HCT116 (cell line): ENCODE results near the gene PLEKHA5. TPM values are rescaled to one million over a fixed set of nuclear protein-coding genes. Genes with fewer than 3 reads are reported as not detected.

Experiments
- ATAC-seq: fragments of 200-7000 bp; cut with Tn5 transposase; 2 replicates; pipeline ENCODE4 v1.9.1; 2020; ENCODE audit warnings: mild to moderate bottlenecking, moderate library complexity
- BruUV-seq: library from RNA; stranded (reverse); fragments of 400-500 nt; replicated peaks from 2 replicates; lab custom pipeline; 2021; lab: Mats Ljungman, UMichigan
- CTCF ChIA-PET: fragments of 300-600 bp; sonication (Branson Sonifier 250); formaldehyde crosslinking; loops from one replicate; lab custom pipeline; 2021; ENCODE audit warnings: antibody characterized with exemption; lab: Charles Lee
- POLR2A ChIA-PET: fragments of 300-600, 350-600 bp; sonication (Branson Sonifier 250); formaldehyde crosslinking; loops from one replicate; lab custom pipeline; 2021; ENCODE audit warnings: antibody characterized with exemption; lab: Charles Lee
- RAD21 ChIA-PET, 2 experiments: fragments of 300-600 bp; sonication (Branson Sonifier 250); formaldehyde crosslinking; loops; one replicate each; lab custom pipeline; 2023; ENCODE audit warnings: low total read pairs in 2 of 2; ENCODE audit not compliant: uncharacterized antibody in 2 of 2, unreplicated experiment in 2 of 2, low non-redundant PET in 1 of 2; lab: Charles Lee
- DNase-seq: peaks from one replicate; pipeline ENCODE4 v3.0.0-alpha.2; 2010; ENCODE audit warnings: low read depth, low spot score
- H2AFZ ChIP-seq: fragments of 200-600 bp; shearing (Covaris generic), sonication (generic); 2 replicates; pipeline ENCODE4 v1.6.1; 2017; ENCODE audit warnings: low read depth, mixed run types, mixed read lengths, antibody characterized with exemption, low read length; ENCODE audit not compliant: poor library complexity, severe bottlenecking
- H3K27ac ChIP-seq: 2 replicates; pipeline ENCODE4 v1.5.1; 2012; ENCODE audit warnings: low read depth, low read length
- H3K27me3 ChIP-seq: fragments of 200-600 bp; sonication (generic); 2 replicates; pipeline ENCODE4 v1.6.1; 2016; ENCODE audit warnings: mixed run types, low read length, mixed read lengths; ENCODE audit not compliant: insufficient read depth
- H3K36me3 ChIP-seq, 2 experiments: fragments of 200-500 bp in 1 of 2; fragments of 200-600 bp in 1 of 2; sonication (Bioruptor generic) in 1 of 2; sonication (generic) in 1 of 2; 2 replicates each; pipeline versions ENCODE4 v1.5.1 to v1.6.1; 2014 to 2016; ENCODE audit warnings: low read length in 2 of 2, inconsistent platforms in 1 of 2, mixed read lengths in 1 of 2, mixed run types in 1 of 2; ENCODE audit not compliant: insufficient read depth in 2 of 2, control insufficient read depth in 1 of 2
- H3K4me1 ChIP-seq, 2 experiments: fragments of 200-600 bp in 1 of 2; sonication (generic) in 1 of 2; 2 replicates each; pipeline versions ENCODE4 v1.5.1 to v1.6.1; 2012 to 2017; ENCODE audit warnings: low read length in 2 of 2, inconsistent platforms in 1 of 2, mild to moderate bottlenecking in 1 of 2, mixed read lengths in 1 of 2, mixed run types in 1 of 2, moderate library complexity in 1 of 2; ENCODE audit not compliant: insufficient read depth in 2 of 2, control insufficient read depth in 1 of 2
- H3K4me2 ChIP-seq: fragments of 200-600 bp; sonication (generic); 2 replicates; pipeline ENCODE4 v1.6.1; 2017; ENCODE audit warnings: mixed run types, low read length, mixed read lengths
- H3K4me3 ChIP-seq, 2 experiments: fragments of 200-600 bp in 1 of 2; sonication (generic) in 1 of 2; replicated peaks in 1 of 2; 2 replicates each; pipeline ENCODE4 v1.5.1; 2011 to 2016; ENCODE audit warnings: low read length in 2 of 2, control low read depth in 1 of 2, low read depth in 1 of 2, mild to moderate bottlenecking in 1 of 2, mixed read lengths in 1 of 2, mixed run types in 1 of 2
- H3K79me2 ChIP-seq: fragments of 200-600 bp; sonication (generic); 2 replicates; pipeline ENCODE4 v1.6.1; 2017; ENCODE audit warnings: mild to moderate bottlenecking, mixed run types, low read length, moderate library complexity, mixed read lengths; ENCODE audit not compliant: insufficient read depth
- H3K9ac ChIP-seq: fragments of 200-600 bp; sonication (generic); 2 replicates; pipeline ENCODE4 v1.6.1; 2016; ENCODE audit warnings: low read length, mixed read lengths
- H3K9me2 ChIP-seq: fragments of 200-600 bp; sonication (generic), shearing (Covaris generic); 2 replicates; pipeline ENCODE4 v1.6.1; 2017; ENCODE audit warnings: mixed run types, mild to moderate bottlenecking, moderate library complexity; ENCODE audit not compliant: insufficient read depth
- H3K9me3 ChIP-seq, 2 experiments: fragments of 200-500 bp in 1 of 2; fragments of 200-600 bp in 1 of 2; sonication (Bioruptor generic) in 1 of 2; sonication (generic) in 1 of 2; 2 replicates each; pipeline ENCODE4 v1.6.1; 2014 to 2017; ENCODE audit warnings: low read length in 2 of 2, mixed read lengths in 2 of 2, inconsistent platforms in 1 of 2, low read depth in 1 of 2, mild to moderate bottlenecking in 1 of 2, mixed run types in 1 of 2, moderate library complexity in 1 of 2; ENCODE audit not compliant: control insufficient read depth in 1 of 2, insufficient read depth in 1 of 2
- H4K20me1 ChIP-seq: fragments of 200-600 bp; sonication (generic), shearing (Covaris generic); 2 replicates; pipeline ENCODE4 v1.6.1; 2017; ENCODE audit warnings: mixed run types, mild to moderate bottlenecking, moderate library complexity; ENCODE audit not compliant: insufficient read depth
- CEBPB ChIP-seq: IDR thresholded peaks from 2 replicates; pipeline ENCODE4 v1.6.1; 2012; ENCODE audit warnings: low read depth
- FOSL1 ChIP-seq: IDR thresholded peaks from 2 replicates; pipeline ENCODE4 v1.6.1; 2012; ENCODE audit warnings: low read depth
- JUND ChIP-seq: IDR thresholded peaks from 2 replicates; pipeline ENCODE4 v1.6.1; 2012
- POLR2A ChIP-seq: IDR thresholded peaks from 2 replicates; pipeline ENCODE4 v1.7.0; 2011; ENCODE audit warnings: borderline replicate concordance; ENCODE audit not compliant: insufficient read depth, insufficient read length; ENCODE audit errors: extremely low read depth
- POLR2AphosphoS5 ChIP-seq: IDR thresholded peaks from 2 replicates; pipeline ENCODE4 v1.6.1; 2011; ENCODE audit warnings: mild to moderate bottlenecking, low read depth, low read length, moderate library complexity
- RAD21 ChIP-seq: IDR thresholded peaks from 2 replicates; pipeline ENCODE4 v1.6.1; 2012; ENCODE audit warnings: low read depth, mild to moderate bottlenecking
- REST ChIP-seq: IDR thresholded peaks from 2 replicates; pipeline ENCODE4 v1.6.1; 2012; ENCODE audit warnings: low read depth
- ZBTB33 ChIP-seq: IDR thresholded peaks from 2 replicates; pipeline ENCODE4 v1.6.1; 2011; ENCODE audit warnings: mild to moderate bottlenecking, low read length, moderate library complexity; ENCODE audit not compliant: insufficient replicate concordance; ENCODE audit errors: extremely low read depth
- intact Hi-C: fragments of 100-400 bp; cut with micrococcal nuclease; formaldehyde crosslinking; loops from 2 replicates; pipeline ENCODE4 v1.10.0; 2022
- total RNA-seq: library from RNA; stranded (reverse); gene quantifications from one replicate; pipeline ENCODE4 v1.2.1, GENCODE V29; 2021; ENCODE audit not compliant: unreplicated experiment

The PLEKHA5 gene
- total RNA-seq, 1 experiment from 2014 or later: 18.9 TPM

- intact Hi-C loops: no loop called here
- H3K4me2 ChIP-seq: no peak overlapping the region
- peaks cover 0 to 5% of the 10 kb centered on the region in 2 experiments; a peak in 1 of 4 replicates for H3K36me3 ChIP-seq
- no peak overlapping the region for H3K27ac ChIP-seq
- ATAC-seq (no peak), DNase-seq (no peak)
- no peak overlapping the region for H3K9ac ChIP-seq
- H4K20me1 ChIP-seq: no peaks in the 10 kb centered on the region
- TF ChIP-seq POLR2AphosphoS5 (no peak), RAD21 (no peak), ZBTB33 (no peak), FOSL1 (no peak), POLR2A (no peak), REST (no peak), CEBPB (no peak), JUND (no peak)
- POLR2A ChIA-PET: no interaction called here
- RAD21 ChIA-PET: no interaction called here
- H3K9me3 ChIP-seq: no peaks in the 10 kb centered on the region
- H3K27me3 ChIP-seq: no peaks in the 10 kb centered on the region
- H3K9me2 ChIP-seq: no peaks in the 10 kb centered on the region
- no peaks in the 10 kb centered on the region for H3K79me2 ChIP-seq
- no peak overlapping the region for H2AFZ ChIP-seq
- no TSS peak for BruUV-seq
- CTCF ChIA-PET: no interaction called here
- no peak overlapping the region for H3K4me3 ChIP-seq
- H3K4me1 ChIP-seq: peaks cover 16 to 21% of the 10 kb centered on the region in 2 experiments
These were observed 148.2 kb downstream of the PLEKHA5 start for GRCh38 chr12:19277711-19278110.
